Prostate gland (tissue), 2 donors: ENCODE data around the gene CERS6.

Experiments
- POLR2A ChIP-seq: fragments of 450-650 bp; IDR thresholded peaks from one replicate; pipeline ENCODE4 v1.6.1; 2016; ENCODE audit warnings: antibody characterized with exemption, mild to moderate bottlenecking
- POLR2AphosphoS5 ChIP-seq: sonication (generic); formaldehyde crosslinking; IDR thresholded peaks from one replicate; pipeline ENCODE4 v1.6.1; 2017; ENCODE audit warnings: antibody characterized with exemption
- TF ChIP-seq, protein P1 (sequence below), 4 experiments: fragments of 200-600 bp in 2 of 4; fragments of 450-650 bp in 2 of 4; sonication (generic) in 2 of 4; IDR thresholded peaks; 1 replicate in 3 of 4; 2 replicates in 1 of 4; pipeline ENCODE4 v1.5.1; 2016 to 2019; ENCODE audit warnings: antibody characterized with exemption in 4 of 4, mild to moderate bottlenecking in 2 of 4, moderate library complexity in 2 of 4

DNA sequence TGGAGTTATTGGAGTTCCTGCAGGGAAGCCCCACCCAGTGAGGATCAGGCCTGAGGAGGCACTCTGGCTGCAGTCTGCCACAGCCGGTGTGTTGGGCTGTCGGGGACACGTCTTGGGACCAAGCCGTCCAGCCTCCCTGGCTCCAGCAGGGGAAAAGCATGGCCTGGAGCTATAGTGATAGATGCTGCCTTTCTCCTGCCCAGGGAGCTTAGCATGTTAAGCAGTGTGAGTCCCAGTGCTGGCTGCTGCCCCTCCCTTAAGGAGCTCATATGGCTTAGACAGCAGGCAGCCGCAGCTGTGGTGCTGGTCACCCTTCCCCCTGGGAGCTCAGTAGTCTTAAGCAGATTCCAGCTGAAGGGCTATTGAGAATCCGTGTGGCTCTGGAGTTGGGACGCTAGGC, 78.9 kb downstream of the CERS6 start:
- no peak for TF ChIP-seq POLR2AphosphoS5
- no peak for TF ChIP-seq POLR2A
- TF ChIP-seq, protein P1, sequence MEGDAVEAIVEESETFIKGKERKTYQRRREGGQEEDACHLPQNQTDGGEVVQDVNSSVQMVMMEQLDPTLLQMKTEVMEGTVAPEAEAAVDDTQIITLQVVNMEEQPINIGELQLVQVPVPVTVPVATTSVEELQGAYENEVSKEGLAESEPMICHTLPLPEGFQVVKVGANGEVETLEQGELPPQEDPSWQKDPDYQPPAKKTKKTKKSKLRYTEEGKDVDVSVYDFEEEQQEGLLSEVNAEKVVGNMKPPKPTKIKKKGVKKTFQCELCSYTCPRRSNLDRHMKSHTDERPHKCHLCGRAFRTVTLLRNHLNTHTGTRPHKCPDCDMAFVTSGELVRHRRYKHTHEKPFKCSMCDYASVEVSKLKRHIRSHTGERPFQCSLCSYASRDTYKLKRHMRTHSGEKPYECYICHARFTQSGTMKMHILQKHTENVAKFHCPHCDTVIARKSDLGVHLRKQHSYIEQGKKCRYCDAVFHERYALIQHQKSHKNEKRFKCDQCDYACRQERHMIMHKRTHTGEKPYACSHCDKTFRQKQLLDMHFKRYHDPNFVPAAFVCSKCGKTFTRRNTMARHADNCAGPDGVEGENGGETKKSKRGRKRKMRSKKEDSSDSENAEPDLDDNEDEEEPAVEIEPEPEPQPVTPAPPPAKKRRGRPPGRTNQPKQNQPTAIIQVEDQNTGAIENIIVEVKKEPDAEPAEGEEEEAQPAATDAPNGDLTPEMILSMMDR (IDR thresholded peaks at IDR 0.05), result no peak
